Osteoblast (primary cell): Measurements from ENCODE around the gene TAAR9. TPM values are rescaled to one million over a fixed set of nuclear protein-coding genes. Genes with fewer than 3 reads are reported as not detected.
A peak's percentile ranks its signal among the peaks of the same experiment; 100 is the strongest.

Source experiments
- DNase-seq: peaks from one replicate; pipeline ENCODE4 v3.0.0; 2011; ENCODE audit warnings: low spot score, mixed read lengths; ENCODE audit not compliant: insufficient read length; ENCODE audit errors: missing footprints
- H2AFZ ChIP-seq: 2 replicates; pipeline ENCODE4 v1.6.0; 2011; ENCODE audit warnings: mild to moderate bottlenecking, low read length
- H3K27ac ChIP-seq: 2 replicates; pipeline ENCODE4 v1.5.1; 2011; ENCODE audit warnings: mild to moderate bottlenecking, low read depth, low read length, moderate library complexity
- H3K27me3 ChIP-seq: 2 replicates; pipeline ENCODE4 v1.6.0; 2012; ENCODE audit warnings: mild to moderate bottlenecking, control low read depth, inconsistent platforms, low read length, moderate library complexity; ENCODE audit not compliant: insufficient read depth
- H3K36me3 ChIP-seq: 2 replicates; pipeline ENCODE4 v1.5.1; 2011; ENCODE audit warnings: mild to moderate bottlenecking, low read length, control low read depth, moderate library complexity; ENCODE audit not compliant: insufficient read depth
- H3K4me1 ChIP-seq: 2 replicates; pipeline ENCODE4 v1.5.1; 2011; ENCODE audit warnings: mild to moderate bottlenecking, low read length, control low read depth, moderate library complexity; ENCODE audit not compliant: insufficient read depth
- H3K4me2 ChIP-seq: 2 replicates; pipeline ENCODE4 v1.6.0; 2011; ENCODE audit warnings: mild to moderate bottlenecking, low read length; ENCODE audit not compliant: insufficient read depth
- H3K4me3 ChIP-seq: fragments of 200-600 bp; sonication (generic); 3 replicates; pipeline ENCODE4 v1.5.1; 2012; ENCODE audit warnings: mild to moderate bottlenecking, low read length, inconsistent platforms; ENCODE audit not compliant: insufficient read depth
- H3K79me2 ChIP-seq: 2 replicates; pipeline ENCODE4 v1.6.0; 2012; ENCODE audit warnings: mild to moderate bottlenecking, low read length, control low read depth, inconsistent platforms; ENCODE audit not compliant: insufficient read depth
- H3K9me3 ChIP-seq: 2 replicates; pipeline ENCODE4 v1.5.1; 2011; ENCODE audit warnings: low read depth, low read length, control low read depth
- H4K20me1 ChIP-seq: 2 replicates; pipeline ENCODE4 v1.6.0; 2012; ENCODE audit warnings: mild to moderate bottlenecking, low read length, control low read depth; ENCODE audit not compliant: insufficient read depth
- CTCF ChIP-seq: IDR thresholded peaks from 2 replicates; pipeline ENCODE4 v1.5.1; 2011; ENCODE audit warnings: mild to moderate bottlenecking, low read depth, low read length, moderate library complexity; ENCODE audit errors: extremely low read depth
- total RNA-seq: library from RNA; depleted of rRNA; stranded (reverse); fragments of >200 nt; gene quantifications from 2 replicates; pipeline ENCODE4 v1.2.3, GENCODE V29; 2012

The TAAR9 gene
- total RNA-seq, 1 donor: not detected

- H3K27ac ChIP-seq: no peak overlapping the region
- H4K20me1 ChIP-seq: peaks cover 39% of the 10 kb centered on the region
- TF ChIP-seq CTCF: no peak
- H3K4me1 ChIP-seq: peaks cover 3% of the 10 kb centered on the region
- H3K4me2 ChIP-seq: no peak overlapping the region
- H3K9me3 ChIP-seq: no peaks in the 10 kb centered on the region
- H3K27me3 ChIP-seq: no peaks in the 10 kb centered on the region
- H3K36me3 ChIP-seq: peaks cover 9% of the 10 kb centered on the region
- no peak overlapping the region for H3K4me3 ChIP-seq
- no peak overlapping the region for H2AFZ ChIP-seq
- no peak for DNase-seq
- peaks cover 84% of the 10 kb centered on the region for H3K79me2 ChIP-seq
Observed at GRCh38 chr6:132505158-132505557, 32.9 kb upstream of the TAAR9 start.

- Histone ChIP-seq H3K27ac (no peak overlapping the region), H3K36me3 (peaks cover 8% of the 10 kb centered on the region)
- no peak for DNase-seq
Observed at GRCh38 chr6:132506461-132506860, 31.6 kb upstream of the TAAR9 start.

GRCh38 chr6:132506869-132507808 lies 30.9 kb upstream of the TAAR9 start:
- H3K27me3 ChIP-seq: no peaks in the 10 kb centered on the region
- no peak overlapping the region for H2AFZ ChIP-seq
- H3K9me3 ChIP-seq: no peaks in the 10 kb centered on the region
- no peak overlapping the region for H3K4me2 ChIP-seq
- H4K20me1 ChIP-seq: peaks cover 46% of the 10 kb centered on the region
- H3K27ac ChIP-seq: no peak overlapping the region
- peaks cover 3% of the 10 kb centered on the region for H3K36me3 ChIP-seq
- peaks cover 16% of the 10 kb centered on the region for H3K4me1 ChIP-seq
- H3K4me3 ChIP-seq: no peak overlapping the region
- TF ChIP-seq CTCF: no peak
- no peak for DNase-seq
- H3K79me2 ChIP-seq: peaks cover 90% of the 10 kb centered on the region

More at GRCh38 chr6:132506461-132506860, 31.6 kb upstream of the TAAR9 start:
- no peak for TF ChIP-seq CTCF
- no peaks in the 10 kb centered on the region for H3K27me3 ChIP-seq
- H3K4me2 ChIP-seq: no peak overlapping the region
- H3K4me3 ChIP-seq: no peak overlapping the region
- no peak overlapping the region for H2AFZ ChIP-seq
- H3K79me2 ChIP-seq: peaks cover 88% of the 10 kb centered on the region
- H4K20me1 ChIP-seq: peaks cover 46% of the 10 kb centered on the region
- H3K4me1 ChIP-seq: peaks cover 10% of the 10 kb centered on the region
- H3K9me3 ChIP-seq: no peaks in the 10 kb centered on the region

- Histone ChIP-seq H3K4me2 (peak overlapping the region; percentile 93), H3K9me3 (no peaks in the 10 kb centered on the region), H3K27me3 (peaks cover 2% of the 10 kb centered on the region), H3K4me3 (peak overlapping the region; percentile 87), H3K36me3 (no peaks in the 10 kb centered on the region), H4K20me1 (peaks cover 32% of the 10 kb centered on the region), H3K27ac (no peak overlapping the region), H3K79me2 (peaks cover 66% of the 10 kb centered on the region), H2AFZ (no peak overlapping the region), H3K4me1 (peaks cover 37% of the 10 kb centered on the region)
- DNase-seq: peak; percentile 53
- TF ChIP-seq CTCF: no peak
Observed at GRCh38 chr6:132511210-132511830, 26.8 kb upstream of the TAAR9 start.
